Hepatocyte (in vitro differentiated cells): ENCODE data around the gene ACYP2.

Experiments used
- CTCF ChIP-seq: fragments of 200-600 bp; sonication (generic); IDR thresholded peaks from 2 replicates; pipeline ENCODE4 v1.5.1; 2016; ENCODE audit warnings: antibody characterized with exemption, mild to moderate bottlenecking; ENCODE audit not compliant: poor library complexity
- EZH2 ChIP-seq: fragments of 200-600 bp; sonication (generic); IDR thresholded peaks from 2 replicates; pipeline ENCODE4 v1.6.1; 2016; ENCODE audit warnings: antibody characterized with exemption, mild to moderate bottlenecking, borderline replicate concordance

GRCh38 chr2:54271843-54272627 lies 156.6 kb downstream of the ACYP2 start:
- TF ChIP-seq CTCF: no peak
- TF ChIP-seq EZH2: no peak
